ENCODE data around the gene DNAJB12. TPM values are rescaled to one million over a fixed set of nuclear protein-coding genes. Genes with fewer than 3 reads are reported as not detected.

The DNAJB12 gene
- total RNA-seq: 10 to 100 TPM; 34.6 to 36.8 TPM

GRCh38 chr10:72354356-72355213 lies at the start of gene DNAJB12:
DNAJB12 (minus strand) TSS chr10:72354919; CDS start chr10:72354897, 22 bp downstream.

Small RNAs within 50 kb of the gene (small RNA-seq; reads per million reads assigned to genes)
- gene RNU6-805P: 0 reads per million in 2 donors

Other genes starting within 250 kb of the DNAJB12 start
- 10 to 100 TPM; 34.0 to 37.2 TPM for gene ANAPC16, start 138.9 kb downstream of the DNAJB12 start, total RNA-seq
- gene ASCC1, start 138.6 kb downstream of the DNAJB12 start, total RNA-seq: 10 to 100 TPM; 34.6 to 38.2 TPM
- gene DDIT4, start 81.0 kb downstream of the DNAJB12 start, total RNA-seq: 100 to 1,000 TPM; 114 to 215 TPM

All from melanocyte of skin (primary cell).